Brain microvascular endothelial cell (primary cell): Measurements from ENCODE around the gene PRDM16.
"Not testable (repeated sequence)": the region's sequence is repeated elsewhere in the genome, so short reads cannot be mapped to it uniquely, and the experiment has no call there.

Experiments used
- DNase-seq: peaks from one replicate; pipeline ENCODE4 v3.0.0-alpha.2; 2020
- H3K27ac ChIP-seq: fragments of 250-450 bp; sonication (Bioruptor Pico); 2 replicates; pipeline ENCODE4 v1.5.1; 2020; ENCODE audit warnings: mild to moderate bottlenecking, moderate library complexity
- H3K27me3 ChIP-seq: fragments of 250-450 bp; sonication (Bioruptor Pico); replicated peaks from 2 replicates; pipeline ENCODE4 v1.5.1; 2020; ENCODE audit warnings: mild to moderate bottlenecking
- H3K36me3 ChIP-seq: fragments of 250-450 bp; sonication (Bioruptor Pico); replicated peaks from 2 replicates; pipeline ENCODE4 v1.5.1; 2020; ENCODE audit warnings: mild to moderate bottlenecking
- H3K4me3 ChIP-seq: 2 replicates; pipeline ENCODE4 v1.5.1; 2011; ENCODE audit warnings: low read depth, mild to moderate bottlenecking, control low read depth, low read length, moderate library complexity
- CTCF ChIP-seq: IDR thresholded peaks from 2 replicates; pipeline ENCODE4 v1.5.1; 2011; ENCODE audit warnings: low read depth, mild to moderate bottlenecking, moderate library complexity, low read length, control low read depth, inconsistent platforms; ENCODE audit errors: missing control alignments
- in situ Hi-C: cut with HindIII; loops from 2 replicates; pipeline ENCODE4 v1.10.0; 2017; ENCODE audit warnings: low sequenced_read_pairs, low pct_ligation_motif_present

PRDM16 gene

DNA sequence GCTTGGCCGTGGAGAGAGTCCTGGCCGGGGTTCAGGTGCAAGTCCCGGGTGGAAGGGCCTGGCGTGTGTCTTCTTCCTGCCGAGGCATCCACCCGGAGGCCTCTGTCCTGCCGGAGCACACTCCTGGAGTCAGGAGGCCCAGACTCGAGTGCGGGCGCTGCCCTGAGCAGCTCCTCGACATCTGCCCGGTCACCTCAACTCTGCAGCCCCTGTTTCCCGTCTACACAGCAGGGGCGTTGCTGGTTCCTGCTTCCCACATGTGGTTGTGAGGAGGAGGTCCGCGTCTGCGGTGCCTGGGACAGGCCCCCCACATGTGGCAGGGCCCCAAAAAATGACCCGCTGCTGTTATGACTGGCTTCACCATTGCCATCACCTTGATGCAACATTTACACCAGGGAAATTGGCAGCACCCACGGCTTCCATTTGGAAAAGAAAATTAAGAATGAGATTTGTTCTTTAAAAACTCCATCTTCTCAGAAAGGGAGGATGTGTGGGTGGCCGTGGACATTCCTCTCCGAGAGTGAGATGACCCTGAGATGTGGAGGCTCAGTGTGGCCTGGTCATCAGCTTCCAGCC, 169.8 kb downstream of the PRDM16 start:
- TF ChIP-seq CTCF: no peak
- DNase-seq: no peak
- in situ Hi-C loops: no loop called here
- H3K4me3 ChIP-seq: no peak overlapping the region
- H3K27me3 ChIP-seq: no peaks in the 10 kb centered on the region
- no peaks in the 10 kb centered on the region for H3K36me3 ChIP-seq
- no peak overlapping the region for H3K27ac ChIP-seq

GRCh38 chr1:3239991-3240390, 171.0 kb downstream of the PRDM16 start:
- in situ Hi-C loops, H3K36me3 ChIP-seq, H3K4me3 ChIP-seq, H3K27me3 ChIP-seq, H3K27ac ChIP-seq, DNase-seq: not testable (repeated sequence)

DNA sequence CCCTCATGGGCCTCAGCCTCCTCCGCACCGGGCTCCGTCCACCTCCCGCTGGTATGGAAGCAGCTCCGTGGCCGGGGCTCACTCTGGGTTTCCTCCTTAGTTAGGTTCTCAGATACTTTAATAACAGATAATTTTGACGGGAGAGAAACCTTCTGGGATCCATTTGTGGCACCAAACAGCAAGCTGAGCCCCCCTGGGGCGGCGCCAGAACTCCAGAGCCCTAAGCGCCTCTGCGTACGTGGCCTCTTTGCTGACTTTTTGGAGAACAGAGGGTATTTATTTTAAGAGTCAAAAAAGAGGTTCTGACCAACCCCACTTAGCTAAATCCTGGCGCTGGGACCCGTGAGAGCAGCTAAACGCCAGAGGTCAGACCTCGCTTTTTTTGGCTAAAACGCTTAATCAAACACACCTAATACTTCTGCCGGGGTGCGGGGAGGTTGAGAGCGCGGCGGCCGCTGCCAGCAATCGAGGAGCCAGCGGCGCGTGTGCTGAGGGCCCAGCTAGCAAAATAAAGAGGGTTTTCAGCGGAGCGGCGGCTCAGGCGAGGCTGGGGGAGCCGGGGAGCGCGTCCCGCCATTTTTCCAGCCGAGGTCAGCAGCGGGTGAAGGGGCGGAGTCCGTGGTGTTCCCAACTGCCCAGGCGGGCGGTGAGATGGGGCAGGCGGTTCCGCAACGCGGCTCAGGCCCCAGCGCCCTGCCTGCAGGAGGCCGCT, 171.7 kb downstream of the PRDM16 start:
- Histone ChIP-seq H3K4me3 (no peak overlapping the region), H3K27me3 (no peaks in the 10 kb centered on the region), H3K27ac (no peak overlapping the region), H3K36me3 (no peaks in the 10 kb centered on the region)
- no peak for TF ChIP-seq CTCF
- no peak for DNase-seq
- in situ Hi-C loops: no loop called here

DNA sequence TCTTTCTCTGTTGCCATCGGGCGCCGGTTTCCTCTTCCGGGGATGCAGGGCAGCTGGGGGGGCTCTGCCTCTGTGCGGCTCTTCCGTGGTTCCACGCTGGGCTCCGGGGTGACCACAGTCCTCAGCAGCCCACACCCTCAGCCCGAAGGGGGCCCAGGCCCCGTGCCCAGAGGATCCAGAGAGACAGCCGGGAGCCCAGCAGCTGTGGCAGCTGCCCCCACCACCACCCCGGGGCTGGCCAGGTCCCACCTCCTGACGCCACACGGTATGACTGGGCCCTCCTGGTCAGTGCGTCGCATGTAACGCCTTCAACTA, 172.2 kb downstream of the PRDM16 start:
- no peaks in the 10 kb centered on the region for H3K27me3 ChIP-seq
- no peak overlapping the region for H3K27ac ChIP-seq
- no peak for TF ChIP-seq CTCF
- H3K36me3 ChIP-seq: no peaks in the 10 kb centered on the region
- DNase-seq: no peak
- in situ Hi-C loops: no loop called here
- H3K4me3 ChIP-seq: no peak overlapping the region

DNA sequence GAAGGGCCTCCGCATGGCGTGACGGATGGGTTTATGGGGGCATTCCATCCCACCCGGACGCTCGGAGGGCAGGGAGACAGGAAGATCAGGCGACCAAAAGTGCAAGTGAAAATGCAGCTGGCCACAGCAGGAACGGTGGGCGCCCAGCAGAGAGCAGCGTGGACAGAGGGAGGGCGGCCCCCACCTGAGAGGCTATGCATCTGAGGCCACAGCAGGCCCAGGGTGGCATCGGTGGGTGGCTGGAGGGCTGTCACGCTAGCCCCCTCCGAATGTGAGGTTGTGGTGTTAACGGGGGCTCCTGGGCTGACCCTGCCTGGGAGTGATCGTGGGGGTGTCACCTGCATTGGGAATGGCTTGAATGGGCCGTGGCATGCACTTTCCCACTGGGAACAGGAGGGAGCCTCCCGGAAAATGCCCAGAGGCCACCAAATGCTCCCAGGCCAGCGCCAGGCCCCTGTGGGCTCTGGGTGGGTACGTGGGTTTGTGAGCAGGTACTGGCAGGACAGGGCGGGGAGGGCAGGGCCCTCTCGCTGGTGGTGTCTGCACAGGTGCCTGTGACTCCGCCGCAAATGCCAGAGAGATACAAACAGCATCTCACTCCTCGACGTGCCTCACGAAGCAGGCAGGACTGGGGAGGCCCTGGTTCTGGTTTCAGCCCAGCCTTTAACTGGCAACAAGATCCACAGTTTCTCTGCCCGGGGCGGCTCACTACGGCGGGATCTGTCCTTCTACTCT, 172.8 kb downstream of the PRDM16 start:
- no peak for TF ChIP-seq CTCF
- no peak overlapping the region for H3K4me3 ChIP-seq
- H3K36me3 ChIP-seq: no peaks in the 10 kb centered on the region
- H3K27ac ChIP-seq: no peak overlapping the region
- H3K27me3 ChIP-seq: no peaks in the 10 kb centered on the region
- in situ Hi-C loops: no loop called here
- DNase-seq: no peak

- in situ Hi-C loops: no loop called here
- Histone ChIP-seq H3K27ac (no peak overlapping the region), H3K27me3 (peaks cover 8% of the 10 kb centered on the region), H3K4me3 (no peak overlapping the region), H3K36me3 (no peaks in the 10 kb centered on the region)
- DNase-seq: no peak
- no peak for TF ChIP-seq CTCF
These were observed 173.6 kb downstream of the PRDM16 start for GRCh38 chr1:3242408-3243260.
